HG03045 (cell line): ENCODE results near the gene SFMBT2.
"Not testable (repeated sequence)": the region's sequence is repeated elsewhere in the genome, so short reads cannot be mapped to it uniquely, and the experiment has no call there.

ENCODE experiments used
- ATAC-seq: cut with Tn5 transposase; IDR thresholded peaks from one replicate; pipeline ENCODE4 v1.9.1; 2021; ENCODE audit warnings: mild to moderate bottlenecking, moderate library complexity; ENCODE audit not compliant: unreplicated experiment

Gene SFMBT2

GRCh38 chr10:7193369-7193768 is 217.5 kb downstream of the SFMBT2 start:
- ATAC-seq = no peak

- no peak for ATAC-seq
Observed at GRCh38 chr10:7192831-7193361, 217.9 kb downstream of the SFMBT2 start.

GRCh38 chr10:7192061-7192460 is 218.8 kb downstream of the SFMBT2 start:
- no peak for ATAC-seq

GRCh38 chr10:7190772-7191171 is 220.1 kb downstream of the SFMBT2 start:
- ATAC-seq = not testable (repeated sequence)

- ATAC-seq = no peak
Observed at GRCh38 chr10:7189909-7190308, 220.9 kb downstream of the SFMBT2 start.

- ATAC-seq = no peak
Observed at GRCh38 chr10:7188456-7189050, 222.3 kb downstream of the SFMBT2 start.

GRCh38 chr10:7186387-7187018 is 224.3 kb downstream of the SFMBT2 start:
- no peak for ATAC-seq

- ATAC-seq = no peak
Observed at GRCh38 chr10:7185367-7185690, 225.5 kb downstream of the SFMBT2 start.

GRCh38 chr10:7184660-7185366 is 226.0 kb downstream of the SFMBT2 start:
- ATAC-seq = no peak

- ATAC-seq = not testable (repeated sequence)
Observed at GRCh38 chr10:7184116-7184515, 226.7 kb downstream of the SFMBT2 start.

- not testable (repeated sequence) for ATAC-seq
Observed at GRCh38 chr10:7182327-7182726, 228.5 kb downstream of the SFMBT2 start.

- ATAC-seq = no peak
Observed at GRCh38 chr10:7181420-7181819, 229.4 kb downstream of the SFMBT2 start.

GRCh38 chr10:7179536-7179935 is 231.3 kb downstream of the SFMBT2 start:
- ATAC-seq = no peak

GRCh38 chr10:7173948-7174347 is 236.9 kb downstream of the SFMBT2 start:
- no peak for ATAC-seq

- no peak for ATAC-seq
Observed at GRCh38 chr10:7171825-7172224, 239.0 kb downstream of the SFMBT2 start.

GRCh38 chr10:7170626-7171322 is 240.1 kb downstream of the SFMBT2 start:
- no peak for ATAC-seq

GRCh38 chr10:7168414-7168813 is 242.4 kb downstream of the SFMBT2 start:
- no peak for ATAC-seq

- ATAC-seq = no peak
Observed at GRCh38 chr10:7165500-7166177, 245.2 kb downstream of the SFMBT2 start.

- ATAC-seq = no peak
Observed at GRCh38 chr10:7164955-7165354, 245.9 kb downstream of the SFMBT2 start.

- ATAC-seq = no peak
Observed at GRCh38 chr10:7162331-7162730, 248.5 kb downstream of the SFMBT2 start.
